Measurements from ENCODE around the gene RTL5. TPM values are rescaled to one million over a fixed set of nuclear protein-coding genes. Genes with fewer than 3 reads are reported as not detected.

RTL5 gene
- total and polyA plus RNA-seq, 7 donors: 0.46 to 7.5 (median 2.7) TPM

DNA sequence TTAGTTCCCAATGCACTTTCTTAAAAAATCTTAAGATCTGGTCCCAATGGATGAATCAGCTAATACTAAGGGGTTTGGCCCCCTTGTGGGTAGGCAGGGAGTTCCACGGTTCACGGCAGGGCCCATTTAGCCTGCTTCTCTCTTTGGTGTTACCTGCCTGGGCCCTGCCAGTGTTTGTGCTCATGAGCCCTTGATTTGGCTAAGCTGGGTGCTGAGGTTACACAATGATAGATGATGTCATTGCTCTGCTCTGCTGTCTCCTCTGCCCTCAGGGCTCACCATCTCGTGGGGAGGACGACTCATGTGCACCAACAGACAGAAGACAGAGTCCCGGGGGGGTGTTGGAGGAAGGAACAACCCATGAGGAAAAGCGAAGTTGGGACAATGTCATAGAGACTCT is 24.4 kb downstream of the RTL5 start:
- H3K4me3 ChIP-seq: no peak overlapping the region
- H3K4me1 ChIP-seq: peaks cover 0 to 1% (median 0%) of the 10 kb centered on the region in 4 donors
- no peak overlapping the region for H3K27ac ChIP-seq
- no peaks in the 10 kb centered on the region for H3K27me3 ChIP-seq
- intact Hi-C loops (cut with DNase I): no loop called here
- WGBS, 2 donors: 75 to 81% methylated on average over 6 of the region's 6 CpGs
- no peaks in the 10 kb centered on the region for H3K9me3 ChIP-seq
- no peak for DNase-seq
- H3K36me3 ChIP-seq: no peaks in the 10 kb centered on the region
- TF ChIP-seq POLR2A (IDR thresholded peaks at IDR 0.05) (no peak), EP300 (IDR thresholded peaks at IDR 0.05) (no peak)

GRCh38 chrX:72105436-72105835 is 26.3 kb downstream of the RTL5 start:
- Histone ChIP-seq H3K9me3 (no peaks in the 10 kb centered on the region), H3K27me3 (no peaks in the 10 kb centered on the region), H3K27ac (no peak overlapping the region), H3K4me1 (peaks cover 0 to 11% (median 0%) of the 10 kb centered on the region in 4 donors), H3K36me3 (no peaks in the 10 kb centered on the region), H3K4me3 (no peak overlapping the region)
- DNase-seq: no peak
- intact Hi-C loops (cut with DNase I): no loop called here
- WGBS, 2 donors: 61 to 71% methylated on average over 6 of the region's 6 CpGs
- TF ChIP-seq, protein P1, sequence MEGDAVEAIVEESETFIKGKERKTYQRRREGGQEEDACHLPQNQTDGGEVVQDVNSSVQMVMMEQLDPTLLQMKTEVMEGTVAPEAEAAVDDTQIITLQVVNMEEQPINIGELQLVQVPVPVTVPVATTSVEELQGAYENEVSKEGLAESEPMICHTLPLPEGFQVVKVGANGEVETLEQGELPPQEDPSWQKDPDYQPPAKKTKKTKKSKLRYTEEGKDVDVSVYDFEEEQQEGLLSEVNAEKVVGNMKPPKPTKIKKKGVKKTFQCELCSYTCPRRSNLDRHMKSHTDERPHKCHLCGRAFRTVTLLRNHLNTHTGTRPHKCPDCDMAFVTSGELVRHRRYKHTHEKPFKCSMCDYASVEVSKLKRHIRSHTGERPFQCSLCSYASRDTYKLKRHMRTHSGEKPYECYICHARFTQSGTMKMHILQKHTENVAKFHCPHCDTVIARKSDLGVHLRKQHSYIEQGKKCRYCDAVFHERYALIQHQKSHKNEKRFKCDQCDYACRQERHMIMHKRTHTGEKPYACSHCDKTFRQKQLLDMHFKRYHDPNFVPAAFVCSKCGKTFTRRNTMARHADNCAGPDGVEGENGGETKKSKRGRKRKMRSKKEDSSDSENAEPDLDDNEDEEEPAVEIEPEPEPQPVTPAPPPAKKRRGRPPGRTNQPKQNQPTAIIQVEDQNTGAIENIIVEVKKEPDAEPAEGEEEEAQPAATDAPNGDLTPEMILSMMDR (IDR thresholded peaks at IDR 0.05): no peak
- no peak for TF ChIP-seq EP300 (IDR thresholded peaks at IDR 0.05)
- TF ChIP-seq POLR2AphosphoS5 (IDR thresholded peaks at IDR 0.05): no peak
- no peak for TF ChIP-seq POLR2A (IDR thresholded peaks at IDR 0.05)

- Histone ChIP-seq H3K27me3 (no peaks in the 10 kb centered on the region), H3K36me3 (no peaks in the 10 kb centered on the region), H3K4me3 (no peak overlapping the region), H3K4me1 (peaks cover 0 to 11% (median 0%) of the 10 kb centered on the region in 4 donors), H3K27ac (no peak overlapping the region), H3K9me3 (no peaks in the 10 kb centered on the region)
- 16 to 65% methylated on average over 4 of the region's 4 CpGs for WGBS, 2 donors
- DNase-seq: no peak
- TF ChIP-seq POLR2AphosphoS5 (IDR thresholded peaks at IDR 0.05) (no peak), EP300 (IDR thresholded peaks at IDR 0.05) (no peak), POLR2A (IDR thresholded peaks at IDR 0.05) (no peak)
- TF ChIP-seq, protein P1 (IDR thresholded peaks at IDR 0.05): no peak
- intact Hi-C loops (cut with DNase I): no loop called here
Observed at GRCh38 chrX:72102760-72103159, 29.0 kb downstream of the RTL5 start.

DNA sequence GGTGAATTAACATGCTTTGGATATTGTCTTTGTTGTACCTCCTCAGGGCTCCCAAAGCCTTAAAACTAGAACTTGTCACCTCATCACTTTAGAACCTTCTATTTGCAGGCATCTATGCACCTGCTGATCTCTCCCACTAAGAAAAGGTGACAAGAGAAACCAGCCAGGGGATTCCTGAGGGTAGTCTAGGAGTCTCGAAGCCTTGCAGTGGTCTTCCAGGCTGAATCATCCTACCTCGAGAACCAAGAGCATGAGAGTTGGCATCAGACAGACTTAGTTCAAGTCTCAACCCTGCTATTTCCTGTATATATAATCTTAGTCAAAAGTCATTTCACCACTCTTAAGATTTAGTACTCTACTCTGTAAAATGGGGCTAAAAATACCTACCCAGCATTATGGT is 29.6 kb downstream of the RTL5 start:
- no peaks in the 10 kb centered on the region for H3K36me3 ChIP-seq
- no peaks in the 10 kb centered on the region for H3K9me3 ChIP-seq
- TF ChIP-seq POLR2AphosphoS5 (IDR thresholded peaks at IDR 0.05) (no peak), POLR2A (IDR thresholded peaks at IDR 0.05) (no peak)
- no peak overlapping the region for H3K4me3 ChIP-seq
- WGBS, 2 donors: 72 to 80% methylated on average over 2 of the region's 2 CpGs
- DNase-seq: no peak
- intact Hi-C loops (cut with DNase I): no loop called here
- no peaks in the 10 kb centered on the region for H3K27me3 ChIP-seq
- H3K4me1 ChIP-seq: peaks cover 0 to 11% (median 0%) of the 10 kb centered on the region in 4 donors
- H3K27ac ChIP-seq: no peak overlapping the region

- H3K36me3 ChIP-seq: no peaks in the 10 kb centered on the region
- peak overlapping the region in 1 of 4 donors; percentile 7 for H3K27ac ChIP-seq
- H3K9me3 ChIP-seq: no peaks in the 10 kb centered on the region
- TF ChIP-seq, protein P1 (IDR thresholded peaks at IDR 0.05): no peak
- TF ChIP-seq POLR2AphosphoS5 (IDR thresholded peaks at IDR 0.05): no peak
- TF ChIP-seq EP300 (IDR thresholded peaks at IDR 0.05): no peak
- no peak for TF ChIP-seq POLR2A (IDR thresholded peaks at IDR 0.05)
- H3K4me3 ChIP-seq: no peak overlapping the region
- WGBS, 2 donors: 49 to 70% methylated on average over 4 of the region's 4 CpGs
- intact Hi-C loops (cut with DNase I): no loop called here
- H3K27me3 ChIP-seq: no peaks in the 10 kb centered on the region
- DNase-seq: no peak
- H3K4me1 ChIP-seq: peaks cover 0 to 11% (median 0%) of the 10 kb centered on the region in 4 donors
Observed at GRCh38 chrX:72101597-72102037, 30.1 kb downstream of the RTL5 start.

- Histone ChIP-seq H3K9me3 (no peaks in the 10 kb centered on the region), H3K27ac (peak overlapping the region in 1 of 4 donors; percentile 7), H3K27me3 (no peaks in the 10 kb centered on the region), H3K36me3 (no peaks in the 10 kb centered on the region), H3K4me1 (peaks cover 0 to 11% (median 0%) of the 10 kb centered on the region in 4 donors), H3K4me3 (no peak overlapping the region)
- WGBS, 2 donors: 56 to 76% methylated on average over 9 of the region's 9 CpGs
- TF ChIP-seq EP300 (IDR thresholded peaks at IDR 0.05) (no peak), POLR2A (IDR thresholded peaks at IDR 0.05) (no peak), POLR2AphosphoS5 (IDR thresholded peaks at IDR 0.05) (no peak)
- TF ChIP-seq, protein P1 (IDR thresholded peaks at IDR 0.05): no peak
- no peak for DNase-seq
- intact Hi-C loops (cut with DNase I): no loop called here
Observed at GRCh38 chrX:72100824-72101351, 30.8 kb downstream of the RTL5 start.

Measured in sigmoid colon (tissue), 7 donors.